GM21423 (cell line): ENCODE results near the gene TMEM255A.

Experiments
- ATAC-seq: cut with Tn5 transposase; IDR thresholded peaks from one replicate; pipeline ENCODE4 v1.9.1; 2021; ENCODE audit warnings: mild to moderate bottlenecking, moderate library complexity; ENCODE audit not compliant: unreplicated experiment

TMEM255A gene

GRCh38 chrX:120213438-120214265 is 97.6 kb downstream of the TMEM255A start:
- peak; percentile 55 for ATAC-seq
